ENCODE data around the gene ABHD2.
A peak's percentile ranks its signal among the peaks of the same experiment; 100 is the strongest.

The ABHD2 gene

GRCh38 chr15:89167267-89168176, 79.3 kb downstream of the ABHD2 start:
- TF ChIP-seq, protein P1, sequence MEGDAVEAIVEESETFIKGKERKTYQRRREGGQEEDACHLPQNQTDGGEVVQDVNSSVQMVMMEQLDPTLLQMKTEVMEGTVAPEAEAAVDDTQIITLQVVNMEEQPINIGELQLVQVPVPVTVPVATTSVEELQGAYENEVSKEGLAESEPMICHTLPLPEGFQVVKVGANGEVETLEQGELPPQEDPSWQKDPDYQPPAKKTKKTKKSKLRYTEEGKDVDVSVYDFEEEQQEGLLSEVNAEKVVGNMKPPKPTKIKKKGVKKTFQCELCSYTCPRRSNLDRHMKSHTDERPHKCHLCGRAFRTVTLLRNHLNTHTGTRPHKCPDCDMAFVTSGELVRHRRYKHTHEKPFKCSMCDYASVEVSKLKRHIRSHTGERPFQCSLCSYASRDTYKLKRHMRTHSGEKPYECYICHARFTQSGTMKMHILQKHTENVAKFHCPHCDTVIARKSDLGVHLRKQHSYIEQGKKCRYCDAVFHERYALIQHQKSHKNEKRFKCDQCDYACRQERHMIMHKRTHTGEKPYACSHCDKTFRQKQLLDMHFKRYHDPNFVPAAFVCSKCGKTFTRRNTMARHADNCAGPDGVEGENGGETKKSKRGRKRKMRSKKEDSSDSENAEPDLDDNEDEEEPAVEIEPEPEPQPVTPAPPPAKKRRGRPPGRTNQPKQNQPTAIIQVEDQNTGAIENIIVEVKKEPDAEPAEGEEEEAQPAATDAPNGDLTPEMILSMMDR (IDR thresholded peaks at IDR 0.05; ENCODE audit: borderline replicate concordance, insufficient read depth, low read depth, low read length), result no peak
- no peak overlapping the region for H3K4me3 ChIP-seq (ENCODE audit: low read depth, low read length)

DNA sequence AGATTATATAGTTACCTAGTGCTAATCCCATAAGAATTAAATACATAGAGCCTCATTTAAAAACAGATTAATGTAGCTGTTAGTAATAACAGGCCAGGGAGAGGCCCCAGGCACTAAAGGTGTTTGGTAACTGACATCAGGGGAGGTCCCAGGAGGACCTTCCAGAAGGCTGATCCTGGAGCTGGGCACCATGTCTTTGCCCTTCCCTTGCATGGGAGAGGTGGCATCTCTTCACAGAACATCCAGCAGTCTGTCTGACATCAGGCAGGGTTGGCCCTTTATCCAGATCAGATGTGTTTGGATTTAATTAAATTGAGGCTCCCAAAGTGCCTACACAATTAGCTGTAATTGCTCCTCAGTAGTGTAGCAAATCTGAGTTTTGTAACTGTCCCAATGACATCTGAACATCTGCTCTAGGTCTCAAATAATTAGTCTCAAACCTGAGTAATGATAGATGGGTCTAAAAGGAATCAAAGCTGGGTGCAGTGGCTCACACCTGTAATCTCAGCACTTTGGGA, 80.1 kb downstream of the ABHD2 start:
- TF ChIP-seq, protein P1 (IDR thresholded peaks at IDR 0.05; ENCODE audit: borderline replicate concordance, insufficient read depth, low read depth, low read length), result no peak
- no peak overlapping the region for H3K4me3 ChIP-seq (ENCODE audit: low read depth, low read length)

DNA sequence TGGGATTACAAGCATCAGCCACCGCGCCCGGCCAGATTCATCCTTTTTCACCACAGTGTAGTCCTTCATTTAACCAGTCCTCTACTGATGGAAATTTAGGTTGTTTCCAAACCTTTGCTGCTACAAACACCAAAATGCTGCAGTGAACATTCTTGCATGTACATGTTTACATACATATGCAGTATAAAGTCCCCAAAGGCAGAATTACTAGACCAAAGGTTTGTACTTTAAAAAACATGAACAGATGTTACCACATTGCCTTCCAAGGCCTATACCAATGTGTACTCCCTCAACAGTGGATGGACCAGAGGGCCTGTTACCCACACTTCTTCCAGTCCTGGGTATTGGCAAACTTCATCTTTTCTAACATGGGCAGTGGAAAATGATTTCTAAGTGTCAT, 82.1 kb downstream of the ABHD2 start:
- H3K4me3 ChIP-seq (ENCODE audit: low read depth, low read length), result no peak overlapping the region
- TF ChIP-seq, protein P1 (IDR thresholded peaks at IDR 0.05; ENCODE audit: borderline replicate concordance, insufficient read depth, low read depth, low read length), result no peak

GRCh38 chr15:89171136-89172072, 83.1 kb downstream of the ABHD2 start:
- TF ChIP-seq, protein P1 (IDR thresholded peaks at IDR 0.05; ENCODE audit: borderline replicate concordance, insufficient read depth, low read depth, low read length), result peak; percentile 73
- H3K4me3 ChIP-seq (ENCODE audit: low read depth, low read length), result no peak overlapping the region

DNA sequence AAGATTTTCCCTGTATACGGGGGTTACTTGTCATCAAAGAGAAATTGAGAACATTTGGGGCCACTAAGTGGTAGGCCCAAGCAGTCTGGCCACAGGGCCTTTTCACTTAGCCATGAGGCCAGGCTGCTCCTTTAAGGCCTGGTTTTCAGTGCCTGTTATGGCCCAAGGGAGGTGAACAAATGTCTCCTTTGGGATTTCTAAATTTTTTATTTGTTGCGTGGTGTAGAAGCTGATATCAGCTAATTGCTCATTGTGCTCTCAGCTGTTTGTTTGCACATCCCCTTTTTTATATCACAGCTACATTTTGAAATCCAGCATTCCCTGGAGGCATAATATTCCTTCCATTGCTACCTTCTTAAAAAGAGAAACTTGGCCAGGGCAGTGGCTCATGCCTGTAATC, 84.7 kb downstream of the ABHD2 start:
- TF ChIP-seq, protein P1 (IDR thresholded peaks at IDR 0.05; ENCODE audit: borderline replicate concordance, insufficient read depth, low read depth, low read length), result no peak

GRCh38 chr15:89174476-89174875, 86.2 kb downstream of the ABHD2 start:
- TF ChIP-seq, protein P1 (IDR thresholded peaks at IDR 0.05; ENCODE audit: borderline replicate concordance, insufficient read depth, low read depth, low read length), result no peak

More for the DNA sequence above, 84.7 kb downstream of the ABHD2 start:
- H3K4me3 ChIP-seq (ENCODE audit: low read depth, low read length), result no peak overlapping the region

More at GRCh38 chr15:89174476-89174875, 86.2 kb downstream of the ABHD2 start:
- no peak overlapping the region for H3K4me3 ChIP-seq (ENCODE audit: low read depth, low read length)

Measured in GM12875 (cell line).